Astrocyte of the spinal cord (primary cell): ENCODE measurements around the gene S1PR3.

Experiments used
- DNase-seq: peaks from one replicate; pipeline ENCODE4 v3.0.0; 2011; ENCODE audit warnings: low read depth, low spot score
- H3K4me3 ChIP-seq: 2 replicates; pipeline ENCODE4 v1.5.1; 2011; ENCODE audit warnings: low read depth, mild to moderate bottlenecking, low read length, moderate library complexity
- CTCF ChIP-seq: IDR thresholded peaks from 2 replicates; pipeline ENCODE4 v1.5.1; 2012; ENCODE audit warnings: low read depth, mild to moderate bottlenecking, low read length, inconsistent platforms
- in situ Hi-C: cut with HindIII; loops from 2 replicates; pipeline ENCODE4 v1.10.0; 2017; ENCODE audit warnings: low sequenced_read_pairs

S1PR3 gene

DNA sequence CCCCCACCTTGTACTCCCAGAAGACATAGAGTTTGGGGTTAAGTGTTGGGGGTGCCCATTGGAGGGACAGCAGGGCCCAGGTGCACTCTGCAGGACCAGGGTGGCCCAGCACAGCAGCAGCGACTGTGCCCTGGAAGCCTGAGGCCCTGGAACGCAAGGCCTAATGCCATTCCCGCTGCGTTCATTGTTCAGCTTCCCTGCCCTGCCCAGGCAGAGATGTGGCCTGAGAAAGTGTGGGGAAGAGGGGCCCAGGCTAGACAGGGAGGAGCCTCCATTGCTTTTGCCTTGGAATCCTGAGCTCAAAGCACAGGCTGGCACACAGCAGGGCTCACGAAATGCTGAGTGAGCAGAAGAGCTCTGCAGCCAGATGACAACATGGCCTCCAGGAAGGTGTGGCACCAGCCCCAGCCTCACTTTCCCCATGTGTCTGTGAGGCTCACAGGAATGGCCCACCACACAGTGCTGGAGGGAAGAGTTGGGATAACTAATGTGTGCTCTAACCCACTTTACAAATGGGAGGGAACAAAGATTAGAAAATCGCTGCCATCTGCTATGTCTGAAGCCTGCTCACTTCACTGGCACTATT, 19.4 kb downstream of the S1PR3 start:
- in situ Hi-C loops = no loop called here
- H3K4me3 ChIP-seq = no peak overlapping the region
- no peak for TF ChIP-seq CTCF
- no peak for DNase-seq

DNA sequence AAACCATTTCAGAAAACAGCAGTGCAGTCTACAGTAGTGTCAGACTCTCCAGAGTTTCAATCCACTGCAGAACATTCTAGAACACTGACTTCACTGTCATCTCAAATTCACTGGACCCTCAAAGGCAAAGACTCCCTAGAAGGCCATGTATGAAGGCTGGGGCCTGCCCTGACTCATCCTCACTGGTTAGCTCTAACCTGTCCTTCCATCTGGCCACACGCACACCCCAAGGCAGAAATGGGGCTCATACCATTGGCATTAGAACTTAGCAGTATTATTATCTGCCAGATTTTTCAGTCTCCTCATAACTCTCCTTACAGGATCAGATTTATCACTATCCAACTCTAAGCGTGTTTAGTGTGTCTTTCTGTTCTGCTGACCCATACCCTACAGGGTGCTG, 20.4 kb downstream of the S1PR3 start:
- no peak for TF ChIP-seq CTCF
- in situ Hi-C loops = no loop called here
- no peak for DNase-seq
- H3K4me3 ChIP-seq = no peak overlapping the region

DNA sequence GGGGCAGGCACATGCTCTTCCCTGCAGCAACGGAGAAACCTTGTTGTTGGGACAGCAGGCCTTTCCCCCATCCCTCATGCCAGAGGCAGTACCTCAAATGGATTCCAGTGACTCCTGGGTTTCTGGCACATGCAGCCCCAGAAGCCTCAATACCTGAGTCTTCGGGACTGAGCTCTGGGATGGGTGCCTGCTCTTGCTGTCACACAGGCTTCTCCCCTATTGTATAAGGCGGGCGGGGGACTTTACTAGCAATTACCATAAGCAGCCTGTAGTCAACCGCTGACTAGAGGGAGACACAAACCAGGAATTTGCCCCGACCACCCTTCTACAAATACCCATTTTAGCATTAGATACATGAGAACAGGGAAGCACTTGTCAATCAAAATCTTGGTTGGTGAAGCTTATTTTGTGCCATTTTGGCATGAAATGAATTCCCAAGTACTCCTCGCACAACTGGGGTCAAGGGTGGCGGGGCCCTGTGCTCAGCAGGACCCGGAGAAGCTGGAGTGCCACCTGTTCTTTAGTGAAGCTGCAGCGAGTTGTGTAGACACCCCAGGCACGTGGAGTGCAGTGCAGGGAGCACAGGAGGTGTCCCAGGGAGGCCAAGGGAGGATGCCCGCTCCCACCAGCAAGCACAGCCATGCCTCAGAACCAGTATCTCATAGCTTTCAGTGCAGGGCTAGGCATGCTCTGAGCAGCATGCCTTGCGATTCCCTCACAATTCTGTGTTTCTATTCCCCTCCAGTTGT, 21.2 kb downstream of the S1PR3 start:
- TF ChIP-seq CTCF = no peak
- H3K4me3 ChIP-seq = no peak overlapping the region
- DNase-seq = no peak
- in situ Hi-C loops = no loop called here

DNA sequence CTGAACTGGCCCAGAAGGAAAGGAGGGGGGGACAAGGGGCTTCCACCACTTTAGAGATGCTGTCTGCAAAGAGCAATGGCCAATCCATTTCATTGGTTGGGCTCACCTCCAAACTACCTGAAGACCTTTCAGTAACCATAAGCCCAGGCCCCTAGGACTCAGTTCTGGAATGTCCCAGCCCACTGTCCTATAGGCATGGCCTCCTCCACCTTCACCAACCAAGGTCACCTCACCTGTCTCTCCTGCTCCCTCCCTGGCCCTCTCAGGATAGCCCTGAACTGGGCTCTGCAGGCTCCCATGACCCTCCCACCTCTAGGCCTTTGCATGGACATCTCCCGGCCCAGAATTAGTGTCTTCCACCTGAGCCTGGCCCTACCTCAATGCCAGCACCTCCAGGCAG, 22.4 kb downstream of the S1PR3 start:
- TF ChIP-seq CTCF = no peak
- in situ Hi-C loops = no loop called here

DNA sequence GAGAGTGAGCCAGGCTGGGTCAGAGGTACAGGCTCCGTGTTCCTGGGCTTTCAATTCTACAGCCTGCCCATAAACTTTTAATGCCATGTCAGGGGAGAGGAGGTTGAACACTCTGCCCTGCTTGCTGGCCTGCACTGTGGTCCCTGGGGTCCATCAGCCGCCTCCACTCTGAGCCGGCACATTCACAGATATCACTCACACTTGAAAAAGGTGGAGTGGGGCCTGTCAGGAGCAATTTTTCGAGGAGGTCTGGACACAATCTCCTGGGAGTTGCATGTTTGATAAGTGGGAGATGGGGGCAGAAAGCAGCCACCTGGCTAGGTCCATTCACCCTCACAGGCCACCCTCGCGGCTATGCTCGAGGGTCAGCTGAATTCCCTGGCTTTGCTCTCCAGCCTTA, 22.9 kb downstream of the S1PR3 start:
- in situ Hi-C loops = no loop called here
- TF ChIP-seq CTCF = no peak
- H3K4me3 ChIP-seq = no peak overlapping the region
- DNase-seq = no peak

More for the DNA sequence above, 22.4 kb downstream of the S1PR3 start:
- no peak for DNase-seq
- H3K4me3 ChIP-seq = no peak overlapping the region

GRCh38 chr9:89015336-89015735, 24.1 kb downstream of the S1PR3 start:
- no peak for TF ChIP-seq CTCF
- no peak overlapping the region for H3K4me3 ChIP-seq
- DNase-seq = no peak
- in situ Hi-C loops = no loop called here
